ENCODE results near the gene FTO. TPM values are rescaled to one million over a fixed set of nuclear protein-coding genes. Genes with fewer than 3 reads are reported as not detected.

Gene FTO
- total RNA-seq, 1 donor = 135 TPM

DNA sequence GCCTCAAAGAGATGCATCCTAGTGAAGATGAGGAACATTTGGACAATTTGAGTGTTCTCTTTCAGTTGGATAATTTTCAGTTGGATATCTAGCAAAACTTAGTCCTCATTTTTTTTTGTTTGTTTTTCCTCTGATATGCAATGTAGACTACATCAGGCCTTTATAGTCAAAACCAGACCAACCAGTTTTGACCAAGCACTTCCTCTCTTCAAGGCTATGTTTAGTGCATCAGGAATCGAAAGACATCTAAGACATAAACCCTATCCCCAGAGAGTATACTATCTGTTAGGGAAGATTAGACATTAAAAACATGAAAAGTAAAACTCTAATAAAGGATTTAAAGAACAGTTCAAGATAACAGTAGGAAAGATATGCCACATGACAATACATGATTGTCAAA is 326.5 kb downstream of the FTO start:
- TF ChIP-seq, protein P1, sequence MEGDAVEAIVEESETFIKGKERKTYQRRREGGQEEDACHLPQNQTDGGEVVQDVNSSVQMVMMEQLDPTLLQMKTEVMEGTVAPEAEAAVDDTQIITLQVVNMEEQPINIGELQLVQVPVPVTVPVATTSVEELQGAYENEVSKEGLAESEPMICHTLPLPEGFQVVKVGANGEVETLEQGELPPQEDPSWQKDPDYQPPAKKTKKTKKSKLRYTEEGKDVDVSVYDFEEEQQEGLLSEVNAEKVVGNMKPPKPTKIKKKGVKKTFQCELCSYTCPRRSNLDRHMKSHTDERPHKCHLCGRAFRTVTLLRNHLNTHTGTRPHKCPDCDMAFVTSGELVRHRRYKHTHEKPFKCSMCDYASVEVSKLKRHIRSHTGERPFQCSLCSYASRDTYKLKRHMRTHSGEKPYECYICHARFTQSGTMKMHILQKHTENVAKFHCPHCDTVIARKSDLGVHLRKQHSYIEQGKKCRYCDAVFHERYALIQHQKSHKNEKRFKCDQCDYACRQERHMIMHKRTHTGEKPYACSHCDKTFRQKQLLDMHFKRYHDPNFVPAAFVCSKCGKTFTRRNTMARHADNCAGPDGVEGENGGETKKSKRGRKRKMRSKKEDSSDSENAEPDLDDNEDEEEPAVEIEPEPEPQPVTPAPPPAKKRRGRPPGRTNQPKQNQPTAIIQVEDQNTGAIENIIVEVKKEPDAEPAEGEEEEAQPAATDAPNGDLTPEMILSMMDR (IDR thresholded peaks at IDR 0.05; ENCODE audit: insufficient read depth, low read length) = no peak
- no peak overlapping the region for H3K4me3 ChIP-seq (ENCODE audit: low read depth, low read length)
- DNase-seq (ENCODE audit: low read depth) = no peak

DNA sequence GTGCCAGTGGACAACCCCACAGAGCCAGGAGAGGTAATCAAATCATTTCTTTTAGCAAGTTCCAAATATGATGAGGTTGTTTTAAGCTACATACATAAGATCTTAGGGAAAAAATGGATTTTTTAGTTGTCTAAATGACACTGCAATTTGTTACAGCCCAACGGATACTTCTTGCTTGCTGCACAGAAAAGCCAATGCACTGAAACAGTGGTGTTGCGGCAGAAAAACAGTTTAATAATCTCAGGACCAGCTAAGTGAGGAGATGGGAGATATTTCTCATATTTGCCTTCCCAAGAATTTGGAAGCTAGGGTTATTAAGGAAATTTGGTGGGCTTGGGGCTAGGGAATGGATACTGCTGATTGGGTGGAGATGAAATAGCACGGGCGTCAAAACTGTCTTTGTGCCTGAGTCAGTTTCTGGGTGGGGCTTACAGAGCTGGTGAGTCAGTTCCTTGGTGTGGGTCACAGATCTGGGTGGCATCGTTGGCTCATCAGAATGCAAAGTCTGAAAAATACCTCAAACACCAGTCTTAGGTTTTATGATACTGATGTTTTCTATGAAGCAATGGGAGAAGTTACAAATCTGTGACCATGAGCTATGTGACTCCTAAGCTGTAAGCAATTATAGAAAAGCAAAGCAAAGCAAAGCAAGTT is 327.3 kb downstream of the FTO start:
- DNase-seq (ENCODE audit: low read depth) = no peak
- TF ChIP-seq, protein P1 (IDR thresholded peaks at IDR 0.05; ENCODE audit: insufficient read depth, low read length) = no peak
- no peak overlapping the region for H3K4me3 ChIP-seq (ENCODE audit: low read depth, low read length)

DNA sequence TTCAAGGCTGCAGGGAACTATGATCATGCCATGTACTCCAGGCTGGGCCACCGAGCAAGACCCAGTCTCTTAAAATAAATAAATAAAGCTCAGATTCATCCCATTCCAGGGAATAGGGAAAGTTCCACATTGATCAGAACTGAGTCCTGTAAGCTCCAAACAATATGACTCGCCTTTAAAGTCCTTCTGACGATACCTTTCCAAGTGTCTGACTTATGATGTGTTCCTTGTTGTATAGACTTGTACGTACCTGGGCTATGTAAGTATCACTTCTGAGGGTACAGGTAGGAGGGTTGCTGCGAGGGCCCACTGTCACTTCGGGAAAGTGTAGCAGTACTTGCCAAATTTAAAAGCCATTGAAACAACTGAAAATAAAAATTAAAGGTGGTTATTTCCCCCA is 329.8 kb downstream of the FTO start:
- no peak overlapping the region for H3K4me3 ChIP-seq (ENCODE audit: low read depth, low read length)
- DNase-seq (ENCODE audit: low read depth) = no peak
- TF ChIP-seq, protein P1 (IDR thresholded peaks at IDR 0.05; ENCODE audit: insufficient read depth, low read length) = no peak

DNA sequence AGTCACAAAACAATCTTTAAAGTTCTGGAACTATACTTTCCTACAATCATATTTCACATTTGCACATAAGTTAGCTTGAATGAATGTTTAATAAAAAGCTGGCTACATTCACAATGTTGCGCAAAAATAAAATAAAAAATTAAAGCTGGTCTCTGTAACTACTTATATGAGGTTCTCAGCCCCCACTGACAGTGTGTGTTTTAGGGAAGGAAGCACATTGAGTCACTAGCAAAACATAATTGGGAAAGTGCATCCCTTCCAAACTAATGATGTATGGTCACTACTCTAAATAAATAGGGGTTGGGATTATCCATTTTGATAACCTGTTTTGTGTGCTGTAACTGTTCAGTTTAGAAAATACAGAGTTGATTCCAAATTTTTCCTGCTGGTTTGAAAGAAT is 330.7 kb downstream of the FTO start:
- TF ChIP-seq, protein P1 (IDR thresholded peaks at IDR 0.05; ENCODE audit: insufficient read depth, low read length) = no peak
- H3K4me3 ChIP-seq (ENCODE audit: low read depth, low read length) = no peak overlapping the region
- peak; percentile 35 for DNase-seq (ENCODE audit: low read depth)

DNA sequence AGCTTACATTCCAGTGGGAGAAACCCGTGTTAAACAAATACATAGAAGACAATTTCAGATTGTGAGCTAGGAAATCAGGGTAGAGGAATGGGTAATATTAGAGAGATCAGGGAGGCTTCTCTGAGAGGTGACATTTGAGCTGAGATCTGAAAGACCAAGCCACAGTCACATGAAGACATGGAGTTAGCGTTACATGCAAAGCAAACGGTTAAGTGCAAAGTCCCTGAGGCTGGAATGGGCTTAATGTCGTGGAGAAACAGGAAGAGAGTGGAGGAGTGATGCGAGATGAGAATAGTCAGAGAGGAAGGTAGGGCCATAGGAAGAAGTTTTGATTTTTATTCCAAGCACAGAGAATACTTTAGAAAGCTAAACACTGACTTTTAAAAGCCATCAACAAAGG is 336.5 kb downstream of the FTO start:
- TF ChIP-seq, protein P1 (IDR thresholded peaks at IDR 0.05; ENCODE audit: insufficient read depth, low read length) = no peak
- no peak overlapping the region for H3K4me3 ChIP-seq (ENCODE audit: low read depth, low read length)
- no peak for DNase-seq (ENCODE audit: low read depth)

DNA sequence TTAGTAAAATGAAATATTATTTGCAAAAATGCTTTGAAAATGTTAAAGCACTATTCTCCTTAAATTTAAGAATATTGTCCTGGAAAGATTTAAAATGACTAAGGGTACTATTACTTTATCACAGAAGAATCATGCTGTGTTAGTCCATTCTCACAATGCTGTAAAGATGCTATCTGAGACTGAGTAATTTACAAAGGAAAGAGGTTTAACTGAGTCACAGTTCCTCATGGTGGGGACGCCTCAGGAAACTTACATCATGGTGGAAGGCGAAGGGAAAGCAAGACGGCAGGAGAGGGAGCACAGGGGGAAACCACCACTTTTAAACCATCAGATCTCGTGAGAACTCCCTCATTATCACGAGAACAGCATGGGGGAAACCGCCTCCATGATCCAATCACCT is 337.0 kb downstream of the FTO start:
- no peak overlapping the region for H3K4me3 ChIP-seq (ENCODE audit: low read depth, low read length)
- DNase-seq (ENCODE audit: low read depth) = no peak
- TF ChIP-seq, protein P1 (IDR thresholded peaks at IDR 0.05; ENCODE audit: insufficient read depth, low read length) = no peak

Measured in fibroblast of the aortic adventitia (primary cell).